ENCODE data around the gene ATG4D. TPM values are rescaled to one million over a fixed set of nuclear protein-coding genes. Genes with fewer than 3 reads are reported as not detected.

ATG4D gene
- total RNA-seq, 6 experiments from 2014 or later: 8.1 to 19.7 (median 11.8) TPM

DNA sequence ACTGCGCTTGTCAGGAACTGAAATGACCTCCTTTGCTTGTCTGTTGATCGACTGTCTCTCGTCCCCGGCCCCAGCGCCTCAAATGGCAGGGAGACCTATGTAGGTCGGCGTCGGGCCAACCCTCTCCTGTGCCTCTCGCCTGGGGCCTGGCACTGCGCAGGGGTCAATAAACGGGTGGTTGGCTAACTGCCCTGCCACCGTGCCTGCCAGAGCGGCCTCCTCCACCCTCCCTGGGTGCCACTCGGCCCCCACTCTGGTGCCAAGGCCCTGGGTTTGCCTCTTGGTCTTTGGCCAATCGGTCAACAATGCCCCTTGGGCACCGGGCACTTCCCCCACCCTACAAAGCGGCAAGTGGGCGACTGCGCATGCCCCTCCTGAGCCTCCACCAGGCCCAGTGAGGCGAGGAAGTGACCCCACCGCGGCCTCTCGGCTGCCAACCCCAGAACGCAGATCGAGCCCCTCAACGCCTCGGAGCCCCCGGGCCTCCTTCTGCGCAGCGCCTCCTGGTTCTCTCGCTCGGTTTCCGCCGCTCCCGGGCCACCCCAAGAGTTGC lies 41.7 kb upstream of the ATG4D start:
- ATAC-seq: peak; percentile 72 to 85 (median 76)
- peak overlapping the region; percentile 98 to 99 (median 98) for H3K27ac ChIP-seq
- H3K27me3 ChIP-seq: no peaks in the 10 kb centered on the region
- peak; percentile 97 to 99 (median 98) for DNase-seq
- TF ChIP-seq POLR2A (IDR thresholded peaks at IDR 0.05): no peak
- TF ChIP-seq, protein P1, sequence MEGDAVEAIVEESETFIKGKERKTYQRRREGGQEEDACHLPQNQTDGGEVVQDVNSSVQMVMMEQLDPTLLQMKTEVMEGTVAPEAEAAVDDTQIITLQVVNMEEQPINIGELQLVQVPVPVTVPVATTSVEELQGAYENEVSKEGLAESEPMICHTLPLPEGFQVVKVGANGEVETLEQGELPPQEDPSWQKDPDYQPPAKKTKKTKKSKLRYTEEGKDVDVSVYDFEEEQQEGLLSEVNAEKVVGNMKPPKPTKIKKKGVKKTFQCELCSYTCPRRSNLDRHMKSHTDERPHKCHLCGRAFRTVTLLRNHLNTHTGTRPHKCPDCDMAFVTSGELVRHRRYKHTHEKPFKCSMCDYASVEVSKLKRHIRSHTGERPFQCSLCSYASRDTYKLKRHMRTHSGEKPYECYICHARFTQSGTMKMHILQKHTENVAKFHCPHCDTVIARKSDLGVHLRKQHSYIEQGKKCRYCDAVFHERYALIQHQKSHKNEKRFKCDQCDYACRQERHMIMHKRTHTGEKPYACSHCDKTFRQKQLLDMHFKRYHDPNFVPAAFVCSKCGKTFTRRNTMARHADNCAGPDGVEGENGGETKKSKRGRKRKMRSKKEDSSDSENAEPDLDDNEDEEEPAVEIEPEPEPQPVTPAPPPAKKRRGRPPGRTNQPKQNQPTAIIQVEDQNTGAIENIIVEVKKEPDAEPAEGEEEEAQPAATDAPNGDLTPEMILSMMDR (IDR thresholded peaks at IDR 0.05): peak in 1 of 4 donors; percentile 6
- no peaks in the 10 kb centered on the region for H3K9me3 ChIP-seq
- WGBS (ENCODE audit: insufficient coverage, low coverage, low lambda C conversion rate, missing lambda C conversion rate): 0% methylated on average over 20 of the region's 35 CpGs
- intact Hi-C loops (cut with DNase I): no loop called here
- peaks cover 0 to 11% (median 0%) of the 10 kb centered on the region in 4 donors for H3K36me3 ChIP-seq
- peaks cover 0 to 45% (median 20%) of the 10 kb centered on the region in 4 donors for H3K4me1 ChIP-seq
- H3K4me3 ChIP-seq: peak overlapping the region; percentile 91 to 100 (median 92)

DNA sequence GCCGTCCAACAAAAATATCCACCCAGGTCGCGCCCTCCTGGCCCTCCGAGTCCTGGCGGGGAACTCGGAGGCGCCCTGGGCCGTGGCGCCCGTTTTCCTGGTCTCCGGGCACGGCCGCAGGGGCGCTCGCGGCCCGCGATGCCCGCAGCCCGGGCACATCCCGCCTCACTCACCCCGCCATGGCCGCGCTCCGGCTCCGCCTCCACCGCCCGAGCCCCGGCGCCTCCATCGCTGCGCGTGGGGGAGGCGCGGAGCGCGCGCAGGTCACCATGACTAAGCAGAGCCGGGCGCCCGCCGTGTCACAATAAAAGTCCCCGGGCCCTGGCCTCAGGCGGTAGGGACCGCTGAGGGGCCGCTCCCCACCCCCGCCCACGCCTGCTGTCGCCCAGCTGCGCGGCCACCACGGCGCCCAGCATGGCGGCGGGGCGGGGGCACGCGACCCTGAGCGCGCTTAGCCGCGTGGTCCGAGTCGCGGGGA lies 41.1 kb upstream of the ATG4D start:
- DNase-seq (peak; percentile 95 to 96 (median 96)), ATAC-seq (peak; percentile 78 to 89 (median 82))
- H3K4me1 ChIP-seq: peaks cover 0 to 42% (median 20%) of the 10 kb centered on the region in 4 donors
- peaks cover 0 to 11% (median 0%) of the 10 kb centered on the region in 4 donors for H3K36me3 ChIP-seq
- TF ChIP-seq, protein P1 (IDR thresholded peaks at IDR 0.05): peak in 1 of 4 donors; percentile 1
- TF ChIP-seq POLR2A (IDR thresholded peaks at IDR 0.05): peak; percentile 95
- H3K4me3 ChIP-seq: peak overlapping the region; percentile 91 to 100 (median 92)
- H3K27ac ChIP-seq: peak overlapping the region; percentile 98 to 99 (median 98)
- no peaks in the 10 kb centered on the region for H3K27me3 ChIP-seq
- intact Hi-C loops (cut with DNase I): no loop called here
- no CpG with 5 or more reads among the region's 65 CpGs for WGBS (ENCODE audit: insufficient coverage, low coverage, low lambda C conversion rate, missing lambda C conversion rate)
- H3K9me3 ChIP-seq: no peaks in the 10 kb centered on the region

DNA sequence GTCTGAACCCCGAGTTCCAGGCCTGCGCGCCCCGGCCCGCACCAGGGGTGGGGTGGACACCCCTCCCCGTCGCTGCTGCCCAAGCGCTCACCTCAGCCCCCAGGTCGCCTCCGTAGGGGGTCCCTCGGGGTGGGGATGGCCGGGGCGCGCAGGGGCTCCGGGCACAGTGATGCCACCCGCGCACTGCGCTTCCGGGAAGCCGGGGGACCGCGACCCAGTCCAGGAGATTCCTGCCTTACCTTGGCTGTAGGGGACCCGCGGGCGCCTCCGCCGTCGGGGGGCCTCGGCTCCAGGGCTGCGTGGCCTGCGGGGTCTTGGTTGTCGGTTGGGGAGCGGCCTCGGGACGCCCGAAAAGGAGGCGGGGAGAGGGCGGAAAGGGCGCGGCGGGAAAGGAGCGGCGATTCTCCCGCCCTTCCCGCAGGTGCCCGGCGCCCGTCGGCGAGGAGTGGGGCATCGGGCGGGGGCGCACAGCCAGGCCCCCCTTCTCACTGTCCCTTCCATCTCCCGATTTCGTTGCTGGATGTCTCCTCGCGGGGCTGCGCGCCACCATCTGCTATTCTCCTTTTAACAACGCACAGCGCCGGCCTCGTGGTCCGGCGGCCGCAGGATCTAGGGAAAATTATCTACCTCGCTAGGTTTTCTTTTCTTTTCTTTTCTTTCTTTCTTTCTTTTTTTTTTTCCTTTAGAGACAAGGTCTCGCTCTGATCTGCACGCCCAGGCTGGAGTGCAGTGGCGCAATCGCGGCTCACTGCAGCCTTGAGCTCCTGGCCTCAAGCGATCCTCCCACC lies 40.5 kb upstream of the ATG4D start, which contains the start of gene KEAP1:
Gene KEAP1, minus strand, starts transcription at position 355 of the 788 bp plus-strand sequence. CDS start 3,323 bp downstream, outside the sequence.
- Histone ChIP-seq H3K9me3 (no peaks in the 10 kb centered on the region), H3K27ac (peak within 1 kb of the TSS; percentile 98 to 99 (median 98)), H3K4me1 (peaks cover 0 to 36% (median 18%) of the 10 kb centered on the region in 4 donors), H3K4me3 (peak within 1 kb of the TSS; percentile 91 to 100 (median 92)), H3K27me3 (no peaks in the 10 kb centered on the region), H3K36me3 (peaks cover 0 to 11% (median 0%) of the 10 kb centered on the region in 4 donors)
- 12% methylated on average over 24 of the region's 73 CpGs for WGBS (ENCODE audit: insufficient coverage, low coverage, low lambda C conversion rate, missing lambda C conversion rate)
- DNase-seq: peak in 2 of 3 donors; percentile 58 to 68
- peak; percentile 0 to 7 (median 2) for ATAC-seq
- intact Hi-C loops (cut with DNase I): no loop called here
- TF ChIP-seq, protein P1 (IDR thresholded peaks at IDR 0.05): no peak
- TF ChIP-seq POLR2A (IDR thresholded peaks at IDR 0.05): no peak

DNA sequence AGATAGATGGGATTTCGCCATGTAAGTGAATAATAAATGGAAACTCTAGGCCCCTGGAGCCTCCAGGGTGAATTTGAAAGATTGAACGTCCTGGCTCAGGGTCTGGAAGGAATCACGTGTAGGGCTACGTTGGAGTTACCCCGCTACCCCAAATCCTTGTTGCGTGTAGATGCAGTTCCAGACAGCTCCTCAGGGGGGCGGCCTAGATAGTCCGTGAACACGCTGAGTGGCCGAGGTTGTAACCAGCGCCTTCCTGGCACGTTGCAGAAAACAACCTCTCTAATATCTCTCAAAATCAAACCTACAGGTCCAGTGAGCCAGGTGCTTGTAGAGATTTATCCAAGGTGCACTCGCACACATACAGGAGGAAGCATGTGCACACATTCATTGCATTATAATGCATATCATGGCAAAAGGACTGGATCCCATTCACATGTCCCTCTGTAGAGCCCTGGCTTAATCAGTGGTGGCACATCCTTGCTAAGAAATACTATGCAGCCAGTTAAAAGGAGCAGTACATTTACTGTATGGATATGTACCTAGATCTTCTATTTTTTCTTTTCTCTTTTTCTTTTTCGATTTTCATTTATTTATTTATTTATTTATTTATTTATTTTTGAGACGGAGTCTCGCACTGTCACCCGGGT lies 38.0 kb upstream of the ATG4D start:
- WGBS (ENCODE audit: insufficient coverage, low coverage, low lambda C conversion rate, missing lambda C conversion rate): 19% methylated on average over 6 of the region's 17 CpGs
- TF ChIP-seq, protein P1 (IDR thresholded peaks at IDR 0.05): peak; percentile 58 to 79 (median 75)
- TF ChIP-seq POLR2A (IDR thresholded peaks at IDR 0.05): no peak
- ATAC-seq (peak in 3 of 4 donors; percentile 9 to 26 (median 16)), DNase-seq (peak; percentile 69 to 76 (median 71))
- H3K9me3 ChIP-seq: no peaks in the 10 kb centered on the region
- intact Hi-C loops (cut with DNase I): no loop called here
- H3K4me3 ChIP-seq: no peak overlapping the region
- no peaks in the 10 kb centered on the region for H3K36me3 ChIP-seq
- H3K4me1 ChIP-seq: peaks cover 0 to 11% (median 5%) of the 10 kb centered on the region in 4 donors
- H3K27ac ChIP-seq: no peak overlapping the region
- no peaks in the 10 kb centered on the region for H3K27me3 ChIP-seq
